ENCODE measurements around the gene C19orf25.

GRCh38 chr19:1426736-1427135, 52.3 kb downstream of the C19orf25 start:
- TF ChIP-seq CTCF (conservative IDR thresholded peaks at IDR 0.05; ENCODE audit: low read depth, low read length) = no peak
- no peak for TF ChIP-seq EZH2 (IDR thresholded peaks at IDR 0.05; ENCODE audit: borderline replicate concordance, low read depth, low read length, poor library complexity, severe bottlenecking)
